PC-9 (cell line): Measurements from ENCODE around the gene BAZ1B.

ENCODE experiments used
- CTCF ChIP-seq: fragments of 200-600 bp; sonication (generic); conservative IDR thresholded peaks from 2 replicates; pipeline ENCODE4 v1.6.1; 2017; ENCODE audit warnings: mixed run types, antibody characterized with exemption, mild to moderate bottlenecking, moderate library complexity
- EZH2 ChIP-seq: fragments of 200-600 bp; sonication (generic); IDR thresholded peaks from 2 replicates; pipeline ENCODE4 v1.8.0; 2017; ENCODE audit warnings: antibody characterized with exemption, low read depth

GRCh38 chr7:73570977-73571376 is 48.9 kb upstream of the BAZ1B start:
- no peak for TF ChIP-seq EZH2
- TF ChIP-seq CTCF: no peak
